Astrocyte (in vitro differentiated cells and primary cell): ENCODE data around the gene GIPC3.

Experiments
- CTCF ChIP-seq: IDR thresholded peaks from 2 replicates; pipeline ENCODE4 v1.5.1; 2011; ENCODE audit warnings: low read depth, mild to moderate bottlenecking, inconsistent platforms, low read length, moderate library complexity; ENCODE audit not compliant: insufficient read depth
- EZH2 ChIP-seq: IDR thresholded peaks from 2 replicates; pipeline ENCODE4 v1.6.1; 2012; ENCODE audit warnings: mild to moderate bottlenecking, low read length, inconsistent platforms; ENCODE audit not compliant: insufficient read depth

- TF ChIP-seq CTCF (no peak), EZH2 (no peak)
Measured at GRCh38 chr19:3545669-3546034, 39.6 kb upstream of the GIPC3 start.
